ENCODE measurements around the gene GPR162.

GRCh38 chr12:6834873-6835272 lies 13.3 kb downstream of the GPR162 start:
- no peak for TF ChIP-seq CTCF (IDR thresholded peaks at IDR 0.05)
- TF ChIP-seq POLR2A (IDR thresholded peaks at IDR 0.05) = no peak

Measured in right lobe of liver (tissue), 4 donors.